Kidney (tissue), 14 donors: ENCODE measurements around the gene MACROD2. TPM values are rescaled to one million over a fixed set of nuclear protein-coding genes. Genes with fewer than 3 reads are reported as not detected.

Experiments used
- DNase-seq, 5 donors: peaks; one replicate each; pipeline ENCODE4 v3.0.0-alpha.2; 2013 to 2020
- FAIRE-seq: peaks from 2 replicates; lab custom pipeline; 2012; peaks lifted over from hg19 to GRCh38; lab: Jason Lieb, UNC
- H3K27ac ChIP-seq, 2 donors: one replicate each; pipeline ENCODE4 v1.7.0; 2013; ENCODE audit warnings: low read depth in 2 of 2, low read length in 2 of 2, inconsistent platforms in 1 of 2
- H3K27me3 ChIP-seq: one replicate; pipeline ENCODE4 v1.7.1; 2013; ENCODE audit warnings: low read length, inconsistent platforms; ENCODE audit not compliant: control insufficient read depth, insufficient read depth
- H3K36me3 ChIP-seq, 3 donors: one replicate each; pipeline versions ENCODE4 v1.7.0 to v1.7.1; 2013; ENCODE audit warnings: low read length in 3 of 3, control low read depth in 1 of 3, inconsistent platforms in 1 of 3; ENCODE audit not compliant: insufficient read depth in 3 of 3, control insufficient read depth in 2 of 3
- H3K4me1 ChIP-seq, 3 donors: one replicate each; pipeline versions ENCODE4 v1.7.0 to v1.7.1; 2013; ENCODE audit warnings: low read length in 3 of 3, inconsistent platforms in 1 of 3, low read depth in 1 of 3; ENCODE audit not compliant: control insufficient read depth in 2 of 3, insufficient read depth in 2 of 3
- H3K4me3 ChIP-seq, 3 donors: one replicate each; pipeline versions ENCODE4 v1.7.0 to v1.8.1; 2013; ENCODE audit warnings: low read length in 3 of 3, control low read depth in 1 of 3, inconsistent platforms in 1 of 3
- H3K9ac ChIP-seq, 3 donors: one replicate each; pipeline versions ENCODE4 v1.7.0 to v1.7.1; 2013; ENCODE audit warnings: low read length in 3 of 3, control low read depth in 1 of 3, inconsistent platforms in 1 of 3
- H3K9me3 ChIP-seq, 3 donors: one replicate each; pipeline versions ENCODE4 v1.7.0 to v1.7.1; 2013; ENCODE audit warnings: low read length in 3 of 3, control low read depth in 1 of 3, inconsistent platforms in 1 of 3; ENCODE audit not compliant: control insufficient read depth in 2 of 3, insufficient read depth in 1 of 3
- intact Hi-C: fragments of 100-400 bp; cut with DNase I; formaldehyde crosslinking; loops from one replicate; pipeline ENCODE4 v1.11.1; 2022
- polyA plus RNA-seq: library from polyadenylated mRNA; stranded (reverse); fragments of 350-450 nt; fragmentation: Illumina TruSeq; extraction: RNeasy Lipid Tissue Mini Kit (QIAGEN cat#74804); gene quantifications from one replicate; pipeline ENCODE4 v1.2.3, GENCODE V29; 2014; ENCODE audit warnings: low read depth, low replicate concordance; ENCODE audit not compliant: insufficient read depth
- total RNA-seq: library from RNA; stranded (reverse); fragmentation: NEBNext Ultra II Directional; extraction: Animal tissue kit (Norgen Biotek cat#: 25700); gene quantifications from one replicate; pipeline ENCODE4 v1.2.1, GENCODE V29; 2021
- TF ChIP-seq, protein P1 (sequence below): IDR thresholded peaks from 3 replicates; pipeline ENCODE4 v1.5.1; 2012; ENCODE audit warnings: mild to moderate bottlenecking, moderate library complexity, borderline replicate concordance; ENCODE audit not compliant: insufficient read depth; ENCODE audit errors: extremely low read depth
- donor health status: control.
- donor health status: control.
- donor health status: control.
- donor health status: control.
- donor health status: control.
- donor health status: DM: yes; HTN: yes; CAD: no.
- donor health status: Normal renal cell carcinoma (clear cell type).

The MACROD2 gene
- total and polyA plus RNA-seq, 2 donors from 2014 or later, result 3.0 to 10.0 TPM

DNA sequence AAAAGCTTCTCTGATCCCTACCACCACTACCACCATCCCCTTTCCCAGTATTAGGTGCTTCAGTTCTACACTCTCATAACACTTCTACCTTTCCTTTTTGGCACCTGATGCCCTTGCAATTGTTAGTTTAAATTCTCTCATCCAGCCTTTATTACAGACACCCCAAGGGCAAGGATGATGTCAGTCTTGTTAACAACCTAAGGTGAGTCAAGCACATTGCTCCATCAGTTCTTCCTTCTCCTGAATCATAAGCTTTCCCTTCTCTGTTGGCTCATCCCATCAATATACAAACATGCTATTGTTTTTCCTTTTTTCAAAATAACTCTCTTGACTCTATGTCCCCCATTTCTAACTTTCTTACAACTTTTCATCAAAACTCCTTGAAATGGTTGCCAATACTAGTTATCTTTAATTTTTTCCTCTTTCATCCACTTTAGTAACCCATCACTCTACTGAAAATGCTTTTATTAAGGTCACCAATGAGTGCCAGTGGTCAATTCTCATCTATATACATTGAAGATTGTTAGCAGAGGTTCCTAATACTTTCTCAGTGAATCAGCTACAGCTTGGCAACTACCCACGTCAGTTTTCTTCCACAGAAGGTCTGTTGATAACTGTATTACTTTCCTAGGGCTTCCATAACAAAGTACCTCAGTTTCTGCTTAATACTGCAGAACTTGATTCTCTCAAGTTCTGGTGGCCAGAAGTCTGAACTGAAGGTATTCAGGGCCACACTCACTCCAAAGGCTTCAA is 439.2 kb downstream of the MACROD2 start:
- no peak for DNase-seq
- no peak overlapping the region for H3K9ac ChIP-seq
- TF ChIP-seq, protein P1, sequence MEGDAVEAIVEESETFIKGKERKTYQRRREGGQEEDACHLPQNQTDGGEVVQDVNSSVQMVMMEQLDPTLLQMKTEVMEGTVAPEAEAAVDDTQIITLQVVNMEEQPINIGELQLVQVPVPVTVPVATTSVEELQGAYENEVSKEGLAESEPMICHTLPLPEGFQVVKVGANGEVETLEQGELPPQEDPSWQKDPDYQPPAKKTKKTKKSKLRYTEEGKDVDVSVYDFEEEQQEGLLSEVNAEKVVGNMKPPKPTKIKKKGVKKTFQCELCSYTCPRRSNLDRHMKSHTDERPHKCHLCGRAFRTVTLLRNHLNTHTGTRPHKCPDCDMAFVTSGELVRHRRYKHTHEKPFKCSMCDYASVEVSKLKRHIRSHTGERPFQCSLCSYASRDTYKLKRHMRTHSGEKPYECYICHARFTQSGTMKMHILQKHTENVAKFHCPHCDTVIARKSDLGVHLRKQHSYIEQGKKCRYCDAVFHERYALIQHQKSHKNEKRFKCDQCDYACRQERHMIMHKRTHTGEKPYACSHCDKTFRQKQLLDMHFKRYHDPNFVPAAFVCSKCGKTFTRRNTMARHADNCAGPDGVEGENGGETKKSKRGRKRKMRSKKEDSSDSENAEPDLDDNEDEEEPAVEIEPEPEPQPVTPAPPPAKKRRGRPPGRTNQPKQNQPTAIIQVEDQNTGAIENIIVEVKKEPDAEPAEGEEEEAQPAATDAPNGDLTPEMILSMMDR, result no peak
- peaks cover 0 to 4% (median 2%) of the 10 kb centered on the region in 3 donors for H3K9me3 ChIP-seq
- FAIRE-seq, result no peak
- intact Hi-C loops, result no loop called here
- H3K36me3 ChIP-seq, result no peaks in the 10 kb centered on the region
- no peak overlapping the region for H3K4me3 ChIP-seq
- H3K27me3 ChIP-seq, result no peaks in the 10 kb centered on the region
- H3K4me1 ChIP-seq, result no peaks in the 10 kb centered on the region
- H3K27ac ChIP-seq, result no peak overlapping the region

DNA sequence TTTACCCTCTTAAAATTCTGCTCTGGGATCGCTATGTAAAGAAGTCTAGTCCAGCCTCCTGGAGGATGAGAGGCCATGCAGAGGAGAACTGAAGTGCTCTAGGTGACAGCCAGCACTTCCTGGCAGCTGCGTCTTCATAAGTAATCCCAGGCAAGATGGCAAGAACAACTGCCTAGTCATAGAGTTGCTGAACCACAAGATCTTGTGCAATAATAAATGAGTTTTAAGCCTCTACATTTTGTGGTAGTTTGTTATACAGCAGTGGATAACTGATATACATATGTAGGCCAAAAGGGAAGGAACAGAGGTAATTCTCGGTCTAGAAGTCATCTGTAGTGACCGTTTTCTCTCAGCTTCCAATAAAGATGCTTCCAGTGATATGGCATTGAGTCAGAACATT is 445.9 kb downstream of the MACROD2 start:
- H3K9me3 ChIP-seq, result peaks cover 0 to 4% (median 2%) of the 10 kb centered on the region in 3 donors
- no peaks in the 10 kb centered on the region for H3K4me1 ChIP-seq
- no peak overlapping the region for H3K27ac ChIP-seq
- H3K27me3 ChIP-seq, result no peaks in the 10 kb centered on the region
- TF ChIP-seq, protein P1, result no peak
- intact Hi-C loops, result no loop called here
- H3K9ac ChIP-seq, result no peak overlapping the region
- FAIRE-seq (no peak), DNase-seq (no peak)
- H3K36me3 ChIP-seq, result no peaks in the 10 kb centered on the region
- no peak overlapping the region for H3K4me3 ChIP-seq

DNA sequence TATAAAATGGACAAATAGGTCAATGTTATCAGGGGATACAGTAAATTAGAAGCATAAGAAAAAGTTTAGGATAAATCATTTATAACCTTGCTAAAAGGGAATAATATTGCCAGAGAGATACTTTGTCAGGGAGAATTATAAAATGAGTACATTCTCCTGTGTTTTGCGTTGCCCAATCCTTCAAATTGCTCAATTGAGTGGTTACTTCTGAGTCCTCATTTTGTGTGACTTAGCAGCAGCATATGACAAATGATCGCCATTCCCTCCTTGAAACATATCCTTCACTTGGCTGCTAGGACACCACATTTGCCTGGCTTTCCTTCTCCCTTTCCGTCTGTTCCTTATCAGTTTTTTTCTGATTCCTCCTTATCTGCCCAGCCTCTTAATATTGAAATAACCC is 448.8 kb downstream of the MACROD2 start:
- Histone ChIP-seq H3K4me1 (no peaks in the 10 kb centered on the region), H3K9ac (no peak overlapping the region), H3K4me3 (no peak overlapping the region), H3K36me3 (no peaks in the 10 kb centered on the region), H3K27ac (no peak overlapping the region), H3K27me3 (no peaks in the 10 kb centered on the region), H3K9me3 (peaks cover 0 to 1% (median 0%) of the 10 kb centered on the region in 3 donors)
- FAIRE-seq (no peak), DNase-seq (no peak)
- intact Hi-C loops, result no loop called here
- TF ChIP-seq, protein P1, result no peak

GRCh38 chr20:14445310-14445709 is 450.0 kb downstream of the MACROD2 start:
- no peak overlapping the region for H3K27ac ChIP-seq
- DNase-seq, result no peak
- no peak for FAIRE-seq
- no peaks in the 10 kb centered on the region for H3K36me3 ChIP-seq
- intact Hi-C loops, result no loop called here
- TF ChIP-seq, protein P1, result no peak
- H3K9me3 ChIP-seq, result no peaks in the 10 kb centered on the region
- no peak overlapping the region for H3K4me3 ChIP-seq
- H3K27me3 ChIP-seq, result no peaks in the 10 kb centered on the region
- no peak overlapping the region for H3K9ac ChIP-seq
- H3K4me1 ChIP-seq, result no peaks in the 10 kb centered on the region
